Measurements from ENCODE around the gene OR6K3.
"Not testable (repeated sequence)": the region's sequence is repeated elsewhere in the genome, so short reads cannot be mapped to it uniquely, and the experiment has no call there.

The OR6K3 gene, protein sequence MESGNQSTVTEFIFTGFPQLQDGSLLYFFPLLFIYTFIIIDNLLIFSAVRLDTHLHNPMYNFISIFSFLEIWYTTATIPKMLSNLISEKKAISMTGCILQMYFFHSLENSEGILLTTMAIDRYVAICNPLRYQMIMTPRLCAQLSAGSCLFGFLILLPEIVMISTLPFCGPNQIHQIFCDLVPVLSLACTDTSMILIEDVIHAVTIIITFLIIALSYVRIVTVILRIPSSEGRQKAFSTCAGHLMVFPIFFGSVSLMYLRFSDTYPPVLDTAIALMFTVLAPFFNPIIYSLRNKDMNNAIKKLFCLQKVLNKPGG

DNA sequence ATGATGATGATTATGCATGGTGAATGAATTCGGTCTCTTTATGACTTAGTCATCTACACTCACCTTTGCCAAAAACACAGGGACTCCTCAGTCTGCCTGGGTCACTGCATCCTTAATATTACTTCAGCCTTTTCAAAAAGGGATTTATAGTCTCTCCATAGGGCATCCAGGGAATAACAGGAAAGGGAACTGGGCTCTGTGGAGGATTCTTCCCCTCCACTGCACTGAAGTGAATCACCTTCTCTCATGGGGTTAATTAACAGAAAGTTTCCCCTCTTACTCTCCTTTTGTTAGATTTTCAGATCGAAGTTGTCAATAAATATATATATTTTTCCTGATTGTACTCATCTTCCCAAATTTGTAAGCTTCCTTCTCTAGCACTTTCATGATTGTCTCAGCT lies at the start of gene OR6K3:
Gene OR6K3, minus strand, starts transcription at position 101 of the 400 bp plus-strand sequence. CDS start 2,605 bp downstream, outside the sequence.
- DNase-seq = no peak

DNA sequence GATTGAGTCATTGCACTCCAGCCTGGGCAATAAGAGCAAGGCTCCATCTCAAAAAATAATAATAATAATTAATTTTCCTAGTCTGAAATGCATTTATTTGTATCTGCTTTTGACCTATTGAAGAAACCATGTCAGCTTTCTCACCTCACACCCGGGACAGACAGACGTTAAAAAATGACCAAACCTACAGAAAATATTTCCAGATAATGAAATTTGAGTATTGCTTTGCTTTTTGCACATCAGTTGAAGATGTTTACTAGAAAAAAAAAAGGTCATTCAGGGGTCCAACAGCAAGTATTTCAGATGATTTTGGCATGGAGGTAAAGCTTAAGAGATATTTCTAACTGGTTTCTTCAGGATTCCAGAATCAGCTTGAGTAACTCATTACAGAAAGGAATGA lies 33.9 kb upstream of the OR6K3 start, which contains the start of gene OR6K6:
Gene OR6K6, plus strand, starts transcription at position 301 of the 400 bp plus-strand sequence. CDS start 168 bp downstream, outside the sequence.
- DNase-seq = no peak

DNA sequence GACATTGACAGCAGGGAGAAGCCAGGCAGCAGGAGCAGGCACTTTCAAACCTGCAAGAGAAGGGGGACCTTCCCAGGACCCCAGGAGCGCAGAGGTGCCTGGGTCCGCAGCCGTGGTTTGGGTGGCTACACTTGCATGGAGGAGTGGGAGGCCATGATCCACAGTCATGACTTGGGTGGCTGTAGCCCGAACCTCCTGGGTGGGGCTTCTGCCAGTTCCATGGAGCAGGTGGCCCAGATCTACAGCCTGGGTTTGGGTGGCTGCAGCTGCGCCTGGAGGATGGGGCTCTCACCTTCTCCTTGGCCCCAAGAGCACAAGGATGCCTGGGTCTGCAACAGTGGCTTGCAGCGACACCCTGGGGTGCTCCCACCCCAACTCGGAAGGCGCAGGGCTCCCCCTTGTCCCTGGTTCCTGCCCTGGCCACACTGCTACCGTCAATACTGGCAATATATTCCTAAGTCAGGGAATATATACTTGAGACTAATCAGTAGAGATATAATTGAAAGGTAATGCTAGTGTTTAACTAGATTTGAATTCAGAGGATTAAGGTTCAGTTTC lies 31.7 kb upstream of the OR6K3 start:
- DNase-seq = no peak

DNA sequence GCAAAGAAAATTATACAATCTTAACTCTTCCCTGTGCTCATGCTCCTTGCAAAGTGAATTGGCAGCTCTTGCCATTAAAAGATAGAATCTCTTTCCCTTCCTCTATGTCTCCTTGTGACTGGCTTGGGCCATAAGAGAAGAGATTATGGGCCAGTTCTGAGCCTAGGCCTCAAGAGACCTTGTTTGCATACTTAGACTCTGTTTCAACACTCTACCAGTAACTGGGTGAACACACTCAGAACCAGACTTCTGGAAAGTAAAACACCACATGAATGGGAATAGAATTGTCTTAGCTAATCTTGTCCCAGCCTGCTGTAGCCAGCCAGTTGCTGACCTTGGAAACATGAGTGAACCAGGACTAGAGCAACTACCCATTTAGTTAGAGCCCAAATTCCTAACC lies 15.3 kb upstream of the OR6K3 start:
- no peak for DNase-seq

DNA sequence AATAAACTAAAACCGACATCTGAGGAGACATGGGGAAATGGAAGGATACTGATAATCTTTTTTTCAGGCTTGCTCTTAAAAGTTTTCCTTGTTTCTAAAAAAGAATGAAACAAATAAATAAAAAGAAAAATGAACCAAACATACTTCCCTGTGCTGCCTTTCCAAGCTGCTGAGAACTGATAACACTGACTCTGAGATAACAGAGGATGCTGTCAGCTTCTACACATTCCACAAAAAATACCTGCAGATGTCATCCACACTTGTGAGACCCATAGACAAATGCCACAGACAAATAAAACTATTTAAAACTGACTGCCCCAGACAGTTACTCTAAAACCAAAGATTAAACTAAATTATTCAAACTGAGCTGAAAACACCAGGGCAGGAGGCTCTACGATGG lies 12.0 kb upstream of the OR6K3 start:
- DNase-seq = no peak

DNA sequence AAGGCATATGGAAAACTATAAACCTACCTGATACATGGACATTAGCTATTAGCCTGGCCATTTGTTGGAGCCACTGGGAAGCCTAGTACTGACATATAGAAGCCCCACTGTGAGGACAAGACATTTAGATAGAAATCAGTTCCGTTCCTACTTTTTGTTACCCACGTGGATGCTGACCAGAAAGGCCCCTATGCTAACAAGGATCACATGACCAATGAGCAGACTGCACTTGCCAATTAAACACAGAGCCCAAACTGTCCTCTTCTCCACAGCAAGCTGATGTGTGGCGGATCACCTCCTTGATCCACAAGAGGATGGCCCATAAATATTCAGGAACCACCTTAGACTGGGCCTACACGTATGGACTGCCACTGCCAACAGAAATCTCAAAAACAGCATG lies 11.2 kb upstream of the OR6K3 start:
- no peak for DNase-seq

DNA sequence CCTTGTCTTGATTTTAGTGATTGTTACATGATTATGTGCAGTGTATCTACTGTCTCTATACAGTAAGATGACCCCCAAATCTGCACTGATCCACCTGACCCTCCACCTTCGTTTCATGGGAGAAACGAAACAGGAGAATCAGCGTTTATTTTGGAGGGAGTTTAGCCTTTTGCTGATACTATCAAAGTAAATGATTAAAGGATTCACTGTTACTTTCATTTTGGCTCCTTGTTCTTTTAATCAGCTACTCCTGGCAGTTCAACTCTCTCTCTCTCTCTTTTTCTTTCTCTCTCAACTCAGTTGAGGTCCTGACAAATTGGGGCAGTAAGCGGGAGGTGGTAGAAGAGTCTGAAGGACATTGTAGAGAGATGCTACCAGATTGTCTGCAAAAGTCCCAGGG lies 9.9 kb upstream of the OR6K3 start:
- DNase-seq = no peak

DNA sequence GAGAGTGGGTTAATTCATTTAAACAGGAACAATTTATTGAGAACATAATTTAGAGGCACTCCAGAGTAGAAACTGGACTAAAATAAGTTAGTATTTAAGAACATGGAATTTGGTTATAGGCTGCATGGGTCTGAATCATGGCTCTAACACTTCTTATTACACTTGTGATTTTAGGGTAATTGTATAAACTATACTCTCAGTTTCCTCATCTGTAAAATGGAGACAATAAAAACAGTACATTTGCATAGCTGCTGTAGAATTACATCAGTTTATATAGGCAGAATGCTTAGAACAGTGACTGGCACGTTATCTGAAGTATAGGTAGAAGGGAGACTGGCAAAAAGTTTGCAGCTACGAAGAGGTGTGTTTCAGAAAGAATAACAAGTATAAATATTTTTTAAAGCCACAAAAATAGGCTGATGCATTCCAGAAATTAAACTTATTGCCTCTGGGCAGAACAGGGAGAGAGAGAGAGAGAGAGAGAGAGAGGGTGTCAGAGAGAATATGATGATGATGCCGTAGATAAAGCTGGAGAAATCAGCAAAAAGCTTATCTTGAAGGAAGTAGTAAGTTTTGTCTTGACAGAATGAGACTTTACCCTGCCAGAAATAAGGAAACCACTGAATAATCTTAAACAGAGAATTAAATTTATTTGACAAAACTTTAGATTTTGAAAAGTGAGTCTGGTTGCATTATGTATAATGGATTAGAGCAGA lies 8.1 kb upstream of the OR6K3 start:
- no peak for DNase-seq

DNA sequence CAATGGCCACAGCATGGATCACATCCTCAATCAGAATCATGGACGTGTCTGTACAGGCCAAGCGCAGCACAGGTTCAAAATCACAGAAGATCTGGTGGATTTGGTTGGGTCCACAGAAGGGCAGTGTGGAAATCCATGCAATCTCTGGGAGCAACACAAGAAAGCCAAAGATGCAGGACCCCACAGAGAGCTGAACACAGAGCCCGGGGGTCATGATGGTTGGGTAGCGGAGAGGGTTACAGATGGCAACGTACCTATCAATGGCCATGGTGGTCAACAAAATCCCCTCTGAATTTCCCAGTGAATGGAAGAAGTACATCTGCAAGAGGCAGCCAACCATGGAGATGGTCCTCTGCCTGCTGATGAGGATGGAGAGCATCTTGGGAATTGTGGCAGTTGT lies 3.9 kb upstream of the OR6K3 start:
- DNase-seq = no peak

DNA sequence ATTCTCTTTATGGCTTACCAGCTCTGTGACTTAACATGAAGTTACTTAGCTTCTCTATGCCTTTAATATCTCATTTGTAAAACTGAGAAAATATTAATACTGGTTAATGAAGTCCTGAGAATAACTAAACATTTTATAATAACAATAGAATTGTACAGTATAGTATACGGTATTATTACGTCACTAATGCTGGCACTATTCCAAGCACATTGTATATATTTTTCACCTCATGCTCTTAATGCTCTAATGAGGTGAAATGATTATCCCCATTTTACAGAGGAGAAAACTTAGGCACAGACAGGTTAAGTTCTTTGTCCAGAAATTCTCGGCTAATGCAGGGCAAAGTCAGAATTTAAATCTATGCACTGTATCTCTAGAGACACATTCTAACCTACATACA lies 856 bp downstream of the OR6K3 start:
- no peak for DNase-seq

DNA sequence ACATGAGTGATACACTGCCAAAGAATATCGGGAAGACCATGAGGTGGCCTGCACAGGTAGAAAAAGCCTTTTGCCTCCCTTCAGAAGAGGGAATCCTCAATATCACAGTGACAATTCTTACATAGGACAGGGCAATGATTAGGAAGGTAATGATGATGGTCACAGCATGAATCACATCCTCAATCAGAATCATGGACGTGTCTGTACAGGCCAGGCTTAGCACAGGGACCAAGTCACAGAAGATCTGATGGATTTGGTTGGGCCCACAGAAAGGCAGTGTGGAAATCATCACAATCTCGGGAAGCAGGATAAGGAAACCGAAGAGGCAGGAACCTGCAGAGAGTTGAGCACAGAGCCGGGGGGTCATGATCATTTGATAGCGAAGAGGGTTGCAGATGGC lies 3.2 kb downstream of the OR6K3 start:
- no peak for DNase-seq

DNA sequence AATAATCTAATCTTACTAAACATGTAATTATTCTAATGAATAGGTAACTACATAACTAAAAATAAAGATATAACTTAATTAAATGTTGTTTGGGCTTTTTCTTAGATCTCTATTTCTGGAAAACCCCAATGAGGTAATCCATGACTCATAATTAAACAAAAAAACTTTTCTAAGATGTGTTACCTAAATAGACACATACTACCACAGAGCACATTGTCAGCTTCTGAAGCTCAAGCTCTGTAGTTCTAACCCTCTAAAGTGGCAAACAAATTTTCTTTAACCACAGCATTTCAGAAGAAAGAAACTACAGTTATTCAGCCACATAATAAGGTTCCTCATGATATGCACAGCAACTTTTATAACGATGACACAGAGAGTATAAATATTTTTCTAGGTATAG lies 4.2 kb downstream of the OR6K3 start:
- no peak for DNase-seq

DNA sequence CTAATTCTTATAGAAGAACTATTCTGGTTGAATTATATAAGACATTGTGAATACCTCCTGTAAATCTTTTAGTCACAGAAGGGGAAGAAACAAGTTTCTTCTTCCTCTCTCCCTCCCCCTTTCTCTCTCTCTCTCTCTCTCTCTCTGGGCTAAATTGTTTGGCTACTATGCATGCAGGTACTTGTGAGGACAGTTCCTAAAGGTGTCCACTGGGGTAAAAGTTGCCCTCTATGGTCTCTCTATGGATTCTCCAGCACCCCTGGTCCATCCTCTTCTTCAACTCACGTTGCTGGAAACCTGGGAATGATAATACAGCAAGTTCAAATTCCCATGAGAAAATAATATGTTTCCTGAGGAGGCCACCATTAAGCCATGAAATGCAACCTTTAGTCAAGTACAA lies 5.8 kb downstream of the OR6K3 start:
- DNase-seq = no peak

DNA sequence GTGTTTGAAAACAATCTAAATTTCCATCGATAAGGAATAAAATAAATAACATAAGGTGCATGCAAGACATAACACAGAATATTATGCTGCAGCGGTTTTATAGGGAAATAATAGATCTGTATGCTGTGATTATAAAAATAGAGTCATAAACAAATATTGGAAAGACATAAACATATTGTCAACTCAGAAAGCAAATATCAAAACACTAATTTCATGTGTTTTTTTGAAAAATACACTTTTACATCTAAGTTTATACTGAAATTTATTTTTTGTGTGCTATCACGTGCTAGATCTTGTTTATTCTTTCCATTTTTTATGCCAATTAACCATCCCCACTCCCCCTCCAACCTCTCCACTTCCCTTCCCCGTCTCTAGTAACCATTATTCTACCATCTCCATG lies 9.4 kb downstream of the OR6K3 start:
- DNase-seq = no peak

DNA sequence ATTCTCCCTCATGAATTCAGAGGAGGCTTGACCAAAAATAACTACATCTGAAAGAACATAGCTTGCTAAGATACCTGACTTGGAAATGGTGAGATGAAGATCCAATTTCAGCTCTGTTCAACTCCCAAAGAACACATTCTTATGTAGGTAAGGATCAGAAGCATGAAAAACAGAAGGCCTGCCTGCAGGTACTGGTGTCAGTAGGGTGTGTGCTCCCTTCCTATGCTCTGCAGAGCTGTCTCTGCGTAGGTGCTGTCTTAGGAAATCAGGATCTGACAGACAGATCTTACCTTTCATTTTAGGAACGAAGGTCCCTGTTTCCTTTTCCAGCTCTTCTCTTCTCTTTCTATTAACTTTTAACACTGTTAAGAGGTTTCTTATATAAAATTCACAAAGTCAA lies 14.4 kb downstream of the OR6K3 start:
- DNase-seq = no peak

DNA sequence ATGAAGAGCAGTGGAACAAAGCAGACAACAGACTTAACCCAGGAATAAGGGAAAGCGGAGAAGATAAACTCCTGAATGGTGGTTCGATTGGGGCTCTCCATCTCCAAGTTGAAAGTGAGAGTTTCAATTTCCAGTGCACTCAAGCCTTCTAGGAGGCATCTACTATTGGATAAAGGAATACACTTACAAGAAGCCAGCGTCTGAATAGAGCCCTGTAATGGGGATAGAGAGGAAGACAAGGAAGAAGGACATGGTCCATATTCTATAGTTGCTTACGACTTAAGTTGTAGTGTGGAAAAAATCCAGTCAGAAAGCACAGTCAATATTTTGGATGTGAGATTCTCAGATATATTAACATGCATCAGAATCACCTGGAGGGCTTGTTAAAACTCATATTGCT lies 20.0 kb downstream of the OR6K3 start, which contains the start of gene OR6K2:
Gene OR6K2, minus strand, starts transcription at position 101 of the 400 bp plus-strand sequence. Its CDS starts 0 bp downstream, at position 101.
- DNase-seq = no peak

DNA sequence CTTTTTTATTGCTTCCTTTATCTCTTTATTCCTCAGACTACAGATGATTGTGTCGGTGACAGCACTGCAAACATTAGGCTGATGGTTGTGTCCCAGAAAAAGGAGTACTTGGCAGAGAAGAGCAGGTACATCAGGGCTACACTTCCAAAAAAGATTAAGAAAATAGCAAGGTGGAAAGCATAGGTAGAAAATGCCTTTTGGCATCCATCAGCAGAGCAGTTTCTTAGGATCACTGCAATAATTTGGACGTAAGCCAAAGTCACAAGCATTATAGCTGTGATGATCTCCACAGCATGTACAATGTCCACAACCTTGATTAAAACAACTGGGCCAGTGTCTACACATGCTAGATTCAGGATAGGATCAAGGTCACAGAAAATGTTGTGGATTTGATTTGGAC lies 25.9 kb downstream of the OR6K3 start:
- no peak for DNase-seq

DNA sequence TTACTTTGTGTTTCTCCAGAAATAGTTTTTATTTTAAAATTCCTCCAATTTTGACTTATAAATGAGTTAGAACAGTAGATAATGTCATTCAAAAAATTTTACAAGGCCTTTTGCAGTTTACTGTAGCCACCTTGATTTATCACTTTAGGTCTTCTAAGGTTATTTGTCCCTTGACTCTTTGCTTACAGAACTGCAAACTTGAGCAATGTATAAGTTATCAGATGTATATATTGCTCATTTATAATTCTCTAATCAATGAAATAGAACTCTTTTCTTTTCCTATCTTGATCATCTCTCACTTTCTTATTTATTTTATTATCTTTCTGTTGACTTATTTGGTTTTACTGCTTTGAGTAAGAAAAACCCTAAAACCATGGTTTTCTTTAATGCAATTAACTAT lies 28.2 kb downstream of the OR6K3 start:
- DNase-seq = no peak

DNA sequence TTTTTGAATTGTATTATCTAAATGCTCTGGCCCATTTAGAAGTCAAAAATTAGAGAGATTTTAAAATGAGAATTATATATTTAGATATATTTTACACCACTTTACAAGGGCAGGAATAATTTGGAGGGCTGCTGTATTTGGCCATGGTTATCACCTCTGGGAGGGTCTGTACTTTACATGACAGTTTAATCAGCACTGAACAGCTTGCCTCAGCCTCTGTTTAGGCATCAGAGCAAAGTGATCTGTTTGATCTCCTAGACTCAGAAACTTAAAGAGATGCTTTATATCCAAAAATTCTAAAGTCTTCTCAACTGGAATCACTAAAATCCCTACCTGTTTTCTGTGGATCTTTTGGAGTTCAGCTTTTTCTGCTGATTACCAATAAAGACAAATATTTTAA lies 28.6 kb downstream of the OR6K3 start:
- DNase-seq = no peak

DNA sequence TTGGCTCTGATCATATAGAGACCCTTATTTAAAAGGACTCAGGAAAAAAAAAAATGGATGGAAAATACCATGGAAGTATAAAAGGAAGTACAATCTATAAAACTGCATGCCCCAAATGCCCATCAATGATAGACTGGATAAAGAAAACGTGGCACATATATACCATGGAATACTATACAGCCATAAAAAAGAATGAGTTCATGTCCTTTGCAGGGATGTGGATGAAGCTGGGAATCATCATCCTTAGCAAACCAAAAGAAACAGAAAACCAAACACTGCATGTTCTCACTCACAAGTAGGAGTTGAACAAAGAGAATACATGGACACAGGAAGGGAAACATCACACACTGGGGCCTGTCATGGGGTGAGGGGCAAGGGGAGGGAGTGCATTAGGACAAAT lies 29.4 kb downstream of the OR6K3 start:
- DNase-seq = not testable (repeated sequence)

DNA sequence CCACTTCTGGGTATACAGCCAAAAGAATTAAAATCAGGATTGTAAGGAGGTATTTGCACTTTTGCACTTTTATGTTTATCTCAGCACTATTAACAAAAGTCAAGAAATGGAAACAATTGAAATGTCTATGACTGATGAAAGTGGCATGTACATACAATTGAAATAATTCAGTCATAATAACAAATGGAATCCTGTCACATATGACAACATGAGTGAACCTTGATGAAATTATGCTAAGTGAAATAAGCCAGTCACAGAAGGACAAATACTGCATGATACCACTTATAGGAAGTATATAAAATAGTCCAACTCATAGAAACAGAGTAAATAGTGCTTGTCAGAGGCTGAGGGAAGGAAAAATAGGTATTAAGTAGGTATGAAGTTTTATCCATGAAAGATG lies 30.6 kb downstream of the OR6K3 start:
- no peak for DNase-seq

DNA sequence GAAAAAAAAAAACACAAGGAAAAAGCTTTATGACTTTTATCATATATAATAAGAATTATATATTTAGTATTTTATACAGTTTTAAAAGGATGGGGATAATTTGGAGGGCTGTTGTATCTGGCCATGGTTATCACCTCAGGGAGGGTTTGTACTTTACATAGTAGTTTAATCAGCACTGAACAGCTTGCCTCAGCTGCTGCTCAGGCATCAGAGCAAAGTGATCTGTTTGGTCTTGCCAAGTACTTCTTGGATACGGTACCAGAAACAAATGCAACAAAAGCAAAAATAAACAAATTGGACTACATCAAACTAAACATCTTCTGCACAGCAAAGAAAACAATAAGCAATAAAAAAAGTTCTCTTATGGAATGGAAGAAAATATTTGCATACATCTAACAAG lies 31.4 kb downstream of the OR6K3 start:
- DNase-seq = no peak

DNA sequence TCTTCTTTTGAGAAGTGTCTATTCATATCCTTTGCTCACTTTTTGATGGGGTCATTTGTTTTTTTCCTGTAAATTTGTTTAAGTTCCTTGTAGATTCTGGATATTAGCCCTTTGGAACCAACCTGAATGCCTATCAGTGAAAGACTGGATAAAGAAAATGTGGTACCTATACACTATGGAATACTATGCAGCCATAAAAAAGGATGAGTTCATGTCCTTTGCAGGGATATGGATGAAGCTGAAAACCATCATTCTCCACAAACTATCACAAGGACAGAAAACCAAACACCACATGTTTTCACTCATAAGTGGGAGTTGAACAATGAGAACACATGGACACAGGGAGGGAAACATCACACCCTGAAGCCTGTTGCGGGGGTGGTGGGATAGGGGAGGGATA lies 32.2 kb downstream of the OR6K3 start:
- DNase-seq = not testable (repeated sequence)

DNA sequence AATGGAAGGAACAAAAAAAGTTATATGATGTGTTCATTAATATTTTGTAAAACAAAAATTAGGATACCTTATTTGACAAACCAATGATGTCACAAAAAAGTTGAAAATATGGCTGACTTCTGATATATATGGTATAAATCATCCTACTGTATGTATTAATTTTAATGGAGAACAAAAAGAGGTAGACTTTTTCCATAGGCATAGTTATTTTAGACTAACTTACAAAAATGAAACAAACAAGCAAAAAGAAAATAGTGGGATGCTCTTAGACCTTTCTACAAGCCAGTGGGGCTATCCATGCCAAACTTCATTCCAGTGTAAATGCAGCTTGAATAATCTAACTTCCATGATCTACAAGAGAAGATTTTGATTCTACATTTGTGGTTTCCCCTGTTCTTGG lies 33.5 kb downstream of the OR6K3 start:
- DNase-seq = no peak
